Suppressor macrophage treated with lipopolysaccharide for 1 hour (primary cell): Measurements from ENCODE around the gene ZDHHC17.
"Not testable (repeated sequence)": the region's sequence is repeated elsewhere in the genome, so short reads cannot be mapped to it uniquely, and the experiment has no call there.

Experiments used
- DNase-seq, 3 donors: peaks; one replicate each; pipeline ENCODE4 v3.0.0-alpha.2; 2020 to 2022

ZDHHC17 gene

DNA sequence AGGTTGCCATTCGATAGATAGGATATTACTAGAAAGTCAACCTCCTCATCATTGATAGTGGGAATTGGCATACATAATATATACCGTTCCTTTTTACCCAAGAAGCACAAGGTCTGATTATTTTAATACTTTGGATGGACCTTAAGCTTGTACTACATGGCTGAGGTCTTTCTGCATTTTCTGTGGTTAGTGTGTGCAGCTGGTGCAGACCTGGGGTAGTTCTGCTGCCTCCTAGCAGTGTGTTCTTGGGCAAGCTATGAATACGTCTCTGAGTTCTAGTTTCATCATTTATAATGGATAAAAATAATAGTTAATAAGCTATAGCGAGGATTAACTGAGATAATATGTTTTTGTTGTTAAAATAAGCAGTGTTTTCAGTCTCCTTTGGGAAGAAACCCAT is 2.2 kb downstream of the ZDHHC17 start:
- no peak for DNase-seq

DNA sequence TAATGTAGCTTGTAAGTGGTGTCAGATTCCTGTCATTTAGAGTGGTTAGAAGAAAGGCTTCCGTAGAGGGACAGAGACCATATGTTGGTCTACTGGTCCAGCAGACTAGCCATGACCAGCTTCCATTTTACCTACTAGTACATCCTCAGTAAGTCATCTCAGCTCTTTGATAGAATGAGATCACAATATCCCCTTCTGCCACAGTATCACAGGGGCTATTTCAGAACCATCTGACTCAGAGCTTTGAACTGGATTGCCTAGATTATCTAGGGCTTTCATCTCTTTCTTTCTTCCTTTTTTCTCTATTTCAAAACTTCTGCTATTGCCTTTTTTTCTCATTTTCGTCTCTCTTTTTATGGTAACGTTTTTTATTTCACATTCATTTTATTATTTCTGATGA is 4.7 kb downstream of the ZDHHC17 start:
- DNase-seq, result peak; percentile 35 to 62 (median 58)

DNA sequence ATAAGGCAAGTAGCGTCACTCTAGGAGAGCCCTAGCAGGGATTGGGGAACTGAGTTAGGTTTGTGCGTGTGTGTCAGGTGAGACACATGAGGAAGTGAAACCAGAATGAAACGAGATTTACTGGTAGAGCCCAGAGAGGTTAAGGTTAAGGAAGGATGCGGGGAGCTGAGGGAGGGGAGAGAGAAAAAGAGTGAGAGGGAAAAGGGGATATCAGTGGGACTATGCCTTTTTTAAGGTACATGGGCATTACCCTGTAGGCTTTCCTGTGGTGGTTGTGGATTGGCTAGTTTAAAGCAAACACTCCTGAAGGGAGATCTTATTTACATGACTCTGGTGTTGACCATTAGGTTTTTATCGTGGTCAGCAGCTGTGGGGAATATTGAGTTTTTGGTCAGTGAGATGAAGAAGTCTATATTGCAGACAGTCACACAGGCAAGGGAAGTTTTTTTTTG is 13.9 kb downstream of the ZDHHC17 start:
- DNase-seq, result peak in 1 of 3 donors; percentile 17

DNA sequence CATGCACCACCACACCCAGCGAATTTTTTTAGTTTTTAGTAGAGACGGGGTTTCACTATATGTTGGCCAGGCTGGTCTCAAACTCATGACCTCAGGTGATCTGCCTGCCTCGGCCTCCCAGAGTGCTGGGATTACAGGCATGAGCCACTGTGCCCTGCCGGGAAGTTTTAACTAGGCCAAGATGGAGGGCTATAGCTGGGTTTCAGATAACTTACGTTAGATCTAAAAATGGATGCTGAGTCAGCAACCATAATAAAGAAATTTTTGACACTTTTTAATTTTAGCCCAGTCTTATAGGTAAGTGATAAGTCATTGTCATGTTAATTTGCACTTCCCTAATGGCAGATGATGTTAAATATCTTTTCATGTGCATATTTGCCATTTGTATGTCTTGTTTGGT is 14.4 kb downstream of the ZDHHC17 start:
- no peak for DNase-seq

DNA sequence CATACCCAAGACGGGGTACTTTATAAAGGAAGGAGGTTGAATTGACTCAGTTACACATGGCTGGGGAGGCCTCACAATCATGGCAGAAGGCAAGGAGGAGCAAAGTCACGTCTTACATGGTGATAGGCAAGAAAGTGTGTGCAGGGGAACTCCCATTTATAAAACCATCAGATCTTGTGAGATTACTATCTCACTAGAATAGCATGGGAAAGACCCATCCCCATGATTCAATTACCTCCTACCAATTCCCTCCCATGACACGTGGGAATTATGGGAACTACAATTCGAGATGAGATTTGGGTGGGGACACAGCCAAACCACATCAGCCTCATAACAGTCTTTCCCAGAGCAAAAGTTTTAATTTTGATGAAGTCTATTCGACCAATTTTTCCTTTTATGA is 15.4 kb downstream of the ZDHHC17 start:
- DNase-seq, result not testable (repeated sequence)

DNA sequence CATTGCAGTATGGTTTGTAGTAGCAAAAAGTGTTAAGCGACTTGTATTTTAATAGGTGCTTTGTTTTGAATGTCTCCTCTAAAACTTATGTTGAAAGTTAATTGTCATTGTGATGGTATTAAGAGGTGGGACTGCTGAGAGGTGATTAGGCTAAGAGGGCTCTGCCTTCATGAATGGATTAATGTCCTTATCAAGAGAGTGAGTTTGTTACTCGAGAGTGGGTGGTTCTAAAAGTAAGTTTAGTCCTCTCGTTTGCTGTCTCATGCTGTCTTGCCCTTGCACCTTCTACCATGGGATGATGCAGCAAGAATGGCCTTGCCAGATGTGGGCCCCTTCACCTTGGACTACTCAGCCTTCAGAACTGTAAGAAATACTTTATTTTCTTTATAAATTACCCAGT is 17.4 kb downstream of the ZDHHC17 start:
- no peak for DNase-seq

DNA sequence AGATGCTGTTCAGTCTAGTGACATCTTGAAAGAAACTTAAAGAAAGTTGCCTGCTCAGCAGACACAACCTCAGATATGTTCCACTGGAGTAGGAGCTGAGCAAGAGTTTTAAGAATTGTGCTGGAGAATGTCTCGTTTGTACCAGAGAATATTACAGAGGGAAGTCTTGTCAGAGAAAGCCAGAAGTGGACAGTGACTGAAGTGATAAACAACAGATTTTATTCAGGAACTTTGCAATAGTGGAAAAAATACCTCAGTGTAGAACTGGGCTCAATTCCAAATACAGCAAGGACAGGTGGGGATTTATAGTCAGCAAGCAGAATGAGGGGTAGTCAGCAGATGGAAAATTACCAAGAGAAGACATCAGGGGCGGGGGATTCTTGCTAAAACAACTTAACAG is 18.6 kb downstream of the ZDHHC17 start:
- no peak for DNase-seq

DNA sequence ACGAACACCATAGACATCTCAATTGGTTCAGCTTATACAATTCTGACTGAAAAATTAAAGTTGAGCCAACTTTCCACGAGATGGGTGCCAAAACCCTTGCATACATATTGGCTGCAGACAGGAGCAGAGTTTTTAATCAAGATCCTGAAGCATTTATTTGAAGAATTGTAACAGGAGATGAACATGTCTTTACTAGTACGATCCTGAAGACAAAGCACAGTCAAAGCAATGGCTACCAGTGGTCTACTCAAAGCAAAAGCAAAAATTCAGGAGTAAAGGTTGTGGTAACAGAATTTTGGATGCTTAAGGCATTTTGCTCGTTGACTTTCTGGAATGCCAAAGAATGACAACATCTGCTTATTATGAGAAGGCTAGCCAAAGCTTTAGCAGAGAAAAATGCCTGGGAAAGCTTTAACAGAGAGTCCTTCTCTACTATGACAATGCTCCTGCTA is 20.7 kb downstream of the ZDHHC17 start:
- no peak for DNase-seq

DNA sequence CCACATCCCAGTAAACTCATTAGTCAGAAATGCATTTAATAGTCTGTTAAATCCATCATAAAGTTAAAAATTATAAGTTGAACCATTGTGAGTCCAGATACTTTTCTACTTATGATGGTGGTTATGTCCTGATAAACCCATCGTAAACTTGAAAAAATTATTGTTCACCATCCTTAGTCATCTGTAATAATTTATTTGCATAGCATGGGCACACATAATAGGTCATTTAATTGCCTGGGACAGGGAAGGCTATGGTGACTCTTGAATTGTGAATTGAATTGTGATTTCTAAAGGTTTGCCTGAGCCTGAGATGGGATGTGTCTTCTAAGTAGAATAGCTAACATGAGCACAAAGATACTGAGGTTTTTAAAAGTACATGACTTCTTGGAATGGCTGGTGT is 21.5 kb downstream of the ZDHHC17 start:
- DNase-seq, result no peak

DNA sequence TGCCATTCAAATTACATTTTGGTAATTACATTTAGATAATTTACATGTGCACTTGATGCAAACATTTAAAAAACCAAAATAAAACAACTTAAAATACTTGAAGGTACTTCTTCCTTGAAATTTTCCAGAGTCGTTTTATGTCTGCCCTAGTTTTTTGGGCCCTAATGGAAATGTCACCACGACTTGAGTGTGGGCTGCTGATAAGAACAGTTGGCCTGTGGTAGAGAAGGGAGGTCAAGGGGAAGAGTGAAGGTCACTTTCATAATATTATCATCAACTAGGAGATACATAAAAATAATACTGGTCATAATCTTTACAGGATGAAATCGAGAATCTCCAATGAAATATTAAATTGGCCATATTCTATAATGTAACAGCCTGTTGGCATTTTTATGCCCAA is 23.1 kb downstream of the ZDHHC17 start:
- DNase-seq, result no peak

DNA sequence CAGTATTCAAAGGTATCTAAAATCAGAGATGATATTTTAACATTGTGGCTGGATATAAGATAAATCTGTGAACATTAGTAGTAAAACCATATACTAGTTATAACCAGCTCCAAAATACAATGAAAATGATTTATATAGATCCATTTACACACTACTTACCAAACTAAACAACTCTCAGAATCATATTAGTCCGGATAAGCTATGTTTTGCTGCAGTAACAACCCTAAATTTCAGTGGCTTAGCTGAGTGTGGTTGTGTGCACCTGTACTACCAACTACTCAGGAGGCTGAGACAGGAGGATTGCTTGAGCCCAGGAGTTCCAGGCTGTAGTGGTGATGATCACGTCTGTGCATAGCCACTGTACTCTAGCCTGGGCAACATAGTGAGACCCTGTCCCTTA is 23.8 kb downstream of the ZDHHC17 start:
- DNase-seq, result no peak

DNA sequence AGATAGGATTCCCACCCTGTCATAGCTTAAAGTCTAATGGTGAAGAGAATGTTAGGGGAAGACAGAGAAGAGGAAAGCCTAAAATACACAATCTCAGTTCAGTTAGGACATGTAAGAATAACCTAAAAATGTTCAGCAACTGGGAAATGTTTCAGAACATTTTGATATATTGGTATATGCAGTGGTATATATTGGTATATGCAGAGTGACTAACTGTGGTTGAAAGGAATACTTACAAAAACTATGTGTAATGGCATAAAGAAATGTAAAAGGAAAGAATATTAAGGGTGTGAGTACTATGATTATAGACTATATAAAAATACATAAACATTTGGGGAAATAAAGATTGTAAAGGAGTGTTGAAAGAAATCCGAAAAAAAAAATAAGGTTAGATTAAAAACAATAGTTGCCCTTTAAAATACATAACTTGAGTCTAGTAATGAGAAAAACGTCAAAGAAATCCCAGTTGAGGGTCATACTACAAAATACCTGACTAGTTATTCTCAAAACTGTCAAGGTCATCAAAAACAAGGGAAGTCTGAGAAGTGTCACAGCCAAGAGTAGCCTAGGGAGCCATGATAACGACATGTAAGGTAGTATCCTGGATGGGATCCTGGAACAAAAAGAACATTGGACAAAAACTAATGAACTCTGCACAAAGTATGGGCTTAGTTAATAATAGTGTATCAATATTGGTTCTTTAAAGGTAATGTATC is 25.6 kb downstream of the ZDHHC17 start:
- no peak for DNase-seq

DNA sequence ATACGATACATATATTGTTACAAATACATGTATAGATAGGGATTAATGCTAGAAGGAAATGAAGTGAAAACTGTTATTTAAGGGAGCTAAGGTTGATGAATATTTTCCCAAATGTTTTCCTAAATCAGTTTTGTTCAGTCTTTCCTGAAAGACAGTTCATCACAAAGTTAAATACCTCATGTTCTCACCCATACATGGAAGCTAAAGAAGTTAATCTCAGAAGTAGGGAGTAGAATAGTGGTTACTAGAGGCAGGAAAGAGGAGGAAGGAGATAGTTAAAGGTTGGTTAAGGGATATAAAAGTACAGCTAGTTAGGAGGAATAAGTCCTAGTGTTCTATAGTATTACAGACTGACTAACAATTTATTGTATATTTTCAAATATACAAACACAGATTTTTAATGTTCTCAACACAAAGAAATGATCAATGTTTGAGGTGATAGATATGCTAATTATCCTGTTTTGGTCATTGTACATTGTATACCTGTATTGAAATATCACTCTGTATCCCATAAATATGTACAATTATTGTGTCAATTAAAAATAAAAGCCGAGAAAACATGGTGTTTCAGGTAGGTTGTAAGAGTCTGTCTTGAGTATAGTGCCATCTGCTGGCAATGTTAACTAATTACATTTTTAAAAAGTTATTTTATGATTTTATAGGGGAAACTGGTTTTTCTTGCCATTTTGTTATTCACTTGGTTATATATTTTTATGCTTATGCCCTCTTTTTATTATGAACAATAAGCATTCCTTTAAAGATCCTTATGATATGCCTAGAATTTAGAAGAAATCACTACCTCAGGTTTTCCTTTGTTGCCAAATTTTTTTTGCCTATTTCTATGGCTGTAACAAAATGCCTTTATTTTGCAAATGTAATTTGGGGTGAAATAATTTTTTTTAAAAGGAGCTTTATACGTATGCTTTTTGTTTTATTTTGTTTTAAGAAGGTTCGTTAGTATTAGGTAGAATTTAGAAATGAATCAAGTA is 26.9 kb downstream of the ZDHHC17 start:
- peak; percentile 22 to 66 (median 44) for DNase-seq

DNA sequence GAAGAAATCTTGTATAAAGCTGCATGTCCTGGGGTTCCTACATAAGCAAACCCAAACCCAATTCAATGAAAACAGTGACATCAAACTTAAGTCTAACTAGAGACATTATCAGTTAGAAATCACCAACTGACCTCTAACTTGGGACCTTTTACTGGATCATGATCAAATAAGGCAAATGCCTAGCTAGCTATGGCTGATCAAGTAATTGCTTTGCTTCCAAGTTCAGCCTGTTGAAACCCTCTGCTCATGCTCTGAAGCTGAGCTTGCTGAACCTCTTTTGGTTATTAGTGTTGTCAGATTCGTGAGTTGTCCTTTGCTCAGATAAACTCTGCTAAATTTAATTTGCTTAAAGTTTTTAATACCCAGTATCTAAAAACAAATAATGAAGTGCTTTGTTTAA is 28.9 kb downstream of the ZDHHC17 start:
- no peak for DNase-seq

DNA sequence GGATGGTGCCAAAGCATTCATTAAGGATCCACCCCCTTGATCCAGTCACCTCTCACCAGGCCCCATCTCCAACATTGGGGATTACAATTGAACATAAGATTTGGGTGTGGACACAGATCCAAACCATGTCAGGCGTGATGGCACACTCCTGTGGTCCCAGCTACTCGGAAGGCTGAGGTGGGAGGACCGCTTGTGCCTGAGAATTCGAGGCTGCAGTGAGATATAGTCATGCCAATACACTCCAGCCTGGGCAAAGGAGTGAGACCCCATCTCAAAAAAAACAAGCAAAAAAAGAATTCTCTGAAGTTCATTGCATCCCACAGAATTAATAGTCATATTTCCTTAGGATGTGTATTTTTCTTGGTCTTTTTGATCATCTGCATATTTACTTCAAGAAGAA is 34.9 kb downstream of the ZDHHC17 start:
- no peak for DNase-seq

DNA sequence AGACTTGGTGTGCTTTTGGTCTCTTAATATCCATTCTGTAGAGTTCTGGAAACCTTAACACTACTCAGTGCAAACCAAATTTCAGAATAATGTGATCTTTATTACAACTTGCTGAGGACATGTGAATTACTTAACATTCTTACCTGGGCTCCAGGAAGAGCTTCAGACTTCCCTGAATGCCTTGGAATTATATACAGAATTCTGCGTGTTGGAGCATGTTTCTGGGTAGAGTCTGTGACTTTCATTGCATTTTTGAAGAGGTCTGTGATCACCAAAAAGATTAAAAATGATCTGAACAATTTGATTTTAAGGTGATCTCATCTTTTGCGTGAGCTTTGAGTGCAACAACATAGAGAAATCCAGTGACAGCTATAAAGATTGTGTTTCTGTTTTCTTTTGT is 35.4 kb downstream of the ZDHHC17 start:
- DNase-seq, result no peak

DNA sequence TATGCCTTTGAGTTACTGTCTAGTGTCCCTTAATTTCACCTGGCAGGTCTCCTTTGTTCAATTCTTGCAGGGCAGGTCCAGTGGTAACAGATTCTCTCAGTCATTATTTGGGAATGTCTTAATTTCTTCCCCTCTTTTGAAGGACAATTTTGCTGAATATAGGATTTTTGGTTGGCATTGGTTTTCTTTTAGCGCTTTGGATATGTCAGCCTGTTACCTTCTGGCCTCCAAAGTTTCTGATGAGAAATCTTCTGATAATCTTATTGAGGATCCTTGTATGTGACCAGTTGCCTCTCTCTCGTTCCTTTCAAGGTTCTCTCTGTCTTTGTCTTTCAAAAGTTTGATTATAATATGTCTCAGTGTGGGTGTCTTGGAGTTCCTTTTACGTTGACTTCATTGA is 38.1 kb downstream of the ZDHHC17 start:
- DNase-seq, result no peak

DNA sequence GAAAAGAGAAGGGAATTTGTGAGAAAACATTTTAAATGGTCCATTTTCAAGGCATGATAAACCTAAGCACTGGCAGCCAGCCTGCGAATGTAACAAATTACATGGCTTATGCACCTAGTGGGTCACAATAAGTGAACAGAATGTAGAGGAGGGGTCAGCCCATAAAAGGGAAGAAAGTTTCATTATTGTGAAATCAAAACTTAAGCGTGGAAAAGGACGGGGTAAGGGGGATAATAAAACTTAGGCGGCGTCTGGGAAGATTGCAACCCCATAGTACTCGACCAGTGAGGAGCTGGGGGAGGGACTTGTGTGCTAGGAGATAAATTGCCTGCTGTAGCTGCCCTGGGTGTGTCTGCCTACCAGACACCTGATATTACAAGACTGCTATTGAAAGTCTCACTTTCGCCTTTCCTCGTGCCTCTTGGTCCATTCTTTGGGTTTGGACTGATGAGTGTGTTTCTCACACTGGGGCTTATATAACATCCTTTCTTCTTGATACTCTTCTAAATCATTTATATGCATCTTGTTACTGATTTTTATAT is 40.6 kb downstream of the ZDHHC17 start:
- DNase-seq, result no peak

DNA sequence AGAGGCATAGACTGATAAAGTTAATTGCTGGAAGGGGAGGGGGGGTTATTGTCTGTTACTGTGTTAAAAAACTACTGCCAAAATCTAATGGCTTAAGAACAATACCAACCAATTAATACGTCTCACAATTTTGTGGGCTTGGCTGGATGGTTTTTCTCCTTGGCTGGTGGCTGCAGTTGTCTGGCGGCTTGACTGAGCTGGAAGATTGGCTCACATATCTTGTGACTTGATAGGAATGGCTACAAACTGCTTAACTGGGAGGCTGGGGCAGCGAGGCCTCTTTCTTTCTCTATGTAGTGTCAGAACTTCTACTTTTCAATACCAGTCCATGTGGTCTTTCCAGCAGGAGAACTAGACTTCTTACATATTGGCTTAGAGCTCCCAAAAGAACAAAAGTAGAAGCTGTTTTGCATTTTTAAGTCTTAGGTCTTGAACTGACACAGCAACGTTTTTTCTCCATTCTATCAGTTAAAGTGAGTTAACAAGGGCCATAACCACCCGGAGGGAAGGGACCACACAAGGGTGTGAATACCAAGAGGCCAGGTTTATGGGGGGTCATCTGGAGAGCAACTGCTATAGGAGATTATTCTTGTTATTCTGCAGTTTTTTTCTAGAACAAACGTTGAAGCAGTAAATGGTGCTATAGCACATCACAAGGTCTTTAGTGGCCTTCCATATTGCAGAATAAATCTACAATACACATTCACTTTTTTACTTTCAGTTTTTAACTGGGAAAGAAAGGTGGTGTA is 46.9 kb downstream of the ZDHHC17 start:
- DNase-seq, result no peak

DNA sequence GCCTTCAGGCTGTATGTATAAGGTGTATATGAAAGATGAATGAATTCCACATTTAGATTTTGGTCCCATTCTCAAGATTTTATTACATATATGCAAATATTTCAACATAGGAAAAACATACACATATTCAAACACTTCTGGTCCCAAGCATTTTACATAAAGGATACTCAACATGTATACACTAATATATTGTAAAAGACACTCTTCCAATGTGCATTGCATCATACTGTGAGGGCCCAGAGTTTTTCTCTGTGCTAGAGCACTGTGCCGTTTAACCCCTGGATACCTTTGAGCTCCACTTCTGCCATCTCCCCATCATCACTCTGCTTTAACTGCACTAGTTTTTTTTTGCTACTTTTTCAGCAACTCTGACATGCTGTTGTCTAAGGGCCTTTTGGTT is 48.1 kb downstream of the ZDHHC17 start:
- DNase-seq, result no peak

DNA sequence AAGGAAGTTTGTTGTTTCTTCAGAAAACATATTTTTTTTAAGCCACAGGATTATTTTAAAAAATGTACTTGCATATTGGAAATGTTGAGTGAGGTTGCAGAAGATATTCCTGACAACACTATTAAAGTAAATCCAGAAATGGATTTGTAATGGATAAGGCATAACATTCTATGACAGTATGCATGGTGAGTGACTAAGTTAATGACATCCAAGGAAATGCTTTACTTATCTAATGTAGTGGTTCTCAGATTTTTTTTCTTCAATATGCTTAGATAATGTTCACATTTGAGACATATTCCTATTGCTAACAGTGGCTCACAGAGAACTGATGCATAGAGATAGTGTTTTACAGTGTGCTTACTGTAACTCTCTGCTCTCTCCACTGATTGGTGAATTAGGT is 49.4 kb downstream of the ZDHHC17 start:
- DNase-seq, result no peak

DNA sequence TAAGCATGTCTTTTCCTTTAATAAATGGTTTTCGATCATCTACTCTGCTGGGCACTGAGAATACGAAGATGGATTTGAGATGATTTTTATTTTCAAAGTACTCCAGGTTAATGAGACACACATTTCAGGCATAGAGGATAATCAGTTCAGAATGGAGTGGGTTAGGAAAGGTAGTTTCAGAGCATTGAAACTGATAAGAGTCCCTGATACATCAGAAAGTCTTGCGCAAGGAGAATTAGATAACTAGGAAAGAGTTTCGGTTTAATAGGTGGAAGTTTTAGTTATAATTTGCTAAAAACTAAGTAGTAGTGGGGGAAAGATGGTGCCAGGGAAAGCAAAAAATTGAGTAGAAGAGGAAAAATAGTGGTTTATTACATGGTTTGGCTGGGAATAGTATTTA is 50.1 kb downstream of the ZDHHC17 start:
- DNase-seq, result no peak
